H9 (cell line): ENCODE data around the gene TRNP1. TPM values are rescaled to one million over a fixed set of nuclear protein-coding genes. Genes with fewer than 3 reads are reported as not detected.

Experiments
- DNase-seq: peaks from one replicate; pipeline ENCODE4 v3.0.0-alpha.2; 2017
- H2AFZ ChIP-seq: one replicate; pipeline ENCODE4 v1.6.1; 2013; ENCODE audit warnings: mild to moderate bottlenecking, low read length, control low read depth, moderate library complexity
- H2AK5ac ChIP-seq: 2 replicates; pipeline ENCODE4 v1.6.1; 2013; ENCODE audit warnings: low read length, control low read depth, mixed read lengths; ENCODE audit not compliant: insufficient read length
- H2BK120ac ChIP-seq: one replicate; pipeline ENCODE4 v1.6.1; 2013; ENCODE audit warnings: low read depth, mild to moderate bottlenecking, low read length, control low read depth, inconsistent platforms; ENCODE audit not compliant: poor library complexity, severe bottlenecking
- H2BK12ac ChIP-seq: 2 replicates; pipeline ENCODE4 v1.6.1; 2013; ENCODE audit warnings: low read length, control low read depth, mixed read lengths, low read depth; ENCODE audit not compliant: insufficient read length
- H2BK15ac ChIP-seq: 2 replicates; pipeline ENCODE4 v1.6.1; 2013; ENCODE audit warnings: low read depth, low read length, control low read depth
- H2BK20ac ChIP-seq: one replicate; pipeline ENCODE4 v1.6.1; 2013; ENCODE audit warnings: low read depth, mild to moderate bottlenecking, low read length, control low read depth, inconsistent platforms; ENCODE audit not compliant: poor library complexity, severe bottlenecking
- H2BK5ac ChIP-seq: 2 replicates; pipeline ENCODE4 v1.6.1; 2013; ENCODE audit warnings: low read length, control low read depth, mixed read lengths; ENCODE audit not compliant: insufficient read length
- H3K14ac ChIP-seq: 2 replicates; pipeline ENCODE4 v1.6.1; 2013; ENCODE audit warnings: low read length, control low read depth; ENCODE audit not compliant: insufficient read depth
- H3K18ac ChIP-seq: 2 replicates; pipeline ENCODE4 v1.6.1; 2013; ENCODE audit warnings: low read depth, mild to moderate bottlenecking, mixed read lengths, low read length, control low read depth; ENCODE audit not compliant: insufficient read length
- H3K23ac ChIP-seq: 2 replicates; pipeline ENCODE4 v1.6.1; 2013; ENCODE audit warnings: low read length, control low read depth, mixed read lengths, low read depth; ENCODE audit not compliant: insufficient read length
- H3K23me2 ChIP-seq: 2 replicates; pipeline ENCODE4 v1.6.1; 2013; ENCODE audit warnings: low read depth, mild to moderate bottlenecking, mixed read lengths, low read length, control low read depth; ENCODE audit not compliant: insufficient read length, poor library complexity, severe bottlenecking
- H3K27ac ChIP-seq: 2 replicates; pipeline ENCODE4 v1.5.1; 2013; ENCODE audit warnings: low read length, control low read depth, mixed read lengths, low read depth; ENCODE audit not compliant: insufficient read length
- H3K27me3 ChIP-seq: 2 replicates; pipeline ENCODE4 v1.6.1; 2013; ENCODE audit warnings: low read length, control low read depth, inconsistent platforms; ENCODE audit not compliant: insufficient read depth
- H3K4ac ChIP-seq: 2 replicates; pipeline ENCODE4 v1.6.1; 2013; ENCODE audit warnings: low read depth, mild to moderate bottlenecking, control low read depth, inconsistent platforms, low read length, moderate library complexity
- H3K4me1 ChIP-seq: 2 replicates; pipeline ENCODE4 v1.6.1; 2013; ENCODE audit warnings: low read length, control low read depth, inconsistent platforms; ENCODE audit not compliant: insufficient read depth
- H3K4me2 ChIP-seq: 2 replicates; pipeline ENCODE4 v1.6.1; 2013; ENCODE audit warnings: low read length, control low read depth, mixed read lengths; ENCODE audit not compliant: insufficient read length, insufficient read depth
- H3K56ac ChIP-seq: 2 replicates; pipeline ENCODE4 v1.6.1; 2013; ENCODE audit warnings: low read depth, mild to moderate bottlenecking, mixed read lengths, low read length, control low read depth; ENCODE audit not compliant: insufficient read length
- H3K79me1 ChIP-seq: 2 replicates; pipeline ENCODE4 v1.6.1; 2013; ENCODE audit warnings: low read depth, mild to moderate bottlenecking, moderate library complexity, low read length, control low read depth, inconsistent platforms; ENCODE audit not compliant: insufficient read depth, poor library complexity, severe bottlenecking
- H3K79me2 ChIP-seq: 2 replicates; pipeline ENCODE4 v1.6.1; 2013; ENCODE audit warnings: low read length, control low read depth, inconsistent platforms; ENCODE audit not compliant: insufficient read depth
- H3K9ac ChIP-seq: 2 replicates; pipeline ENCODE4 v1.6.1; 2013; ENCODE audit warnings: low read length, control low read depth, mixed read lengths; ENCODE audit not compliant: insufficient read length; ENCODE audit errors: extremely low read depth
- H3K9me3 ChIP-seq: one replicate; pipeline ENCODE4 v1.6.1; 2013; ENCODE audit warnings: low read depth, low read length, inconsistent platforms; ENCODE audit not compliant: control insufficient read depth
- H3T11ph ChIP-seq: one replicate; pipeline ENCODE4 v1.6.1; 2013; ENCODE audit warnings: mild to moderate bottlenecking, low read length, control low read depth, inconsistent platforms
- H4K20me1 ChIP-seq: one replicate; pipeline ENCODE4 v1.6.1; 2013; ENCODE audit not compliant: control insufficient read depth, insufficient read length, insufficient read depth
- H4K5ac ChIP-seq: 2 replicates; pipeline ENCODE4 v1.6.1; 2013; ENCODE audit warnings: low read depth, mild to moderate bottlenecking, mixed read lengths, low read length, control low read depth; ENCODE audit not compliant: insufficient read length
- H4K8ac ChIP-seq: replicated peaks from 2 replicates; pipeline ENCODE4 v1.6.1; 2013; ENCODE audit warnings: low read length, control low read depth, mixed read lengths, low read depth; ENCODE audit not compliant: insufficient read length
- H4K91ac ChIP-seq: 2 replicates; pipeline ENCODE4 v1.6.1; 2013; ENCODE audit warnings: low read depth, mild to moderate bottlenecking, moderate library complexity, mixed read lengths, low read length, control low read depth; ENCODE audit not compliant: insufficient read length
- H3K27ac Mint-ChIP-seq, 3 experiments: 2 replicates in 2 of 3; 3 replicates in 1 of 3; pipeline ENCODE4 v1.8.0; 2020 to 2021; ENCODE audit warnings: mixed read lengths in 3 of 3, mild to moderate bottlenecking in 1 of 3, moderate library complexity in 1 of 3
- H3K27me3 Mint-ChIP-seq: 2 replicates; pipeline ENCODE4 v1.8.0; 2021; ENCODE audit warnings: low read depth, mild to moderate bottlenecking, moderate library complexity, mixed read lengths
- H3K36me3 Mint-ChIP-seq, 3 experiments: 2 replicates in 2 of 3; 3 replicates in 1 of 3; pipeline ENCODE4 v1.8.0; 2020 to 2021; ENCODE audit warnings: low read depth in 3 of 3, mixed read lengths in 3 of 3; ENCODE audit not compliant: insufficient read depth in 1 of 3
- H3K4me1 Mint-ChIP-seq, 2 experiments: 2 replicates each; pipeline ENCODE4 v1.8.0; 2020; ENCODE audit warnings: mixed read lengths in 2 of 2
- H3K4me3 Mint-ChIP-seq, 2 experiments: 2 replicates in 1 of 2; 3 replicates in 1 of 2; pipeline ENCODE4 v1.8.0; 2020 to 2021; ENCODE audit warnings: mild to moderate bottlenecking in 2 of 2, mixed read lengths in 2 of 2, moderate library complexity in 1 of 2
- H3K9me3 Mint-ChIP-seq, 2 experiments: 2 replicates in 1 of 2; 3 replicates in 1 of 2; pipeline ENCODE4 v1.8.0; 2020; ENCODE audit warnings: mild to moderate bottlenecking in 2 of 2, mixed read lengths in 2 of 2, moderate library complexity in 1 of 2
- WGBS: extraction: QIAGEN DNeasy Blood & Tissue Kit; methylation state at CpG from one replicate; pipeline ENCODE4 v1.1.7; 2013; ENCODE audit warnings: missing lambda C conversion rate, low lambda C conversion rate, mixed read lengths; ENCODE audit not compliant: insufficient read length; ENCODE audit errors: extremely low coverage; 5-methylcytosine and 5-hydroxymethylcytosine counted together
- total RNA-seq: library from RNA; stranded (reverse); gene quantifications from 2 replicates; pipeline ENCODE4 v1.2.1, GENCODE V29; 2021
- TF ChIP-seq, protein P1 (sequence below): fragments of 200-600 bp; sonication (generic); conservative IDR thresholded peaks from 3 replicates; pipeline ENCODE4 v1.8.0; 2021; ENCODE audit warnings: antibody characterized with exemption, mild to moderate bottlenecking

Gene TRNP1
- total RNA-seq, 1 experiment from 2014 or later: 39.0 TPM

DNA sequence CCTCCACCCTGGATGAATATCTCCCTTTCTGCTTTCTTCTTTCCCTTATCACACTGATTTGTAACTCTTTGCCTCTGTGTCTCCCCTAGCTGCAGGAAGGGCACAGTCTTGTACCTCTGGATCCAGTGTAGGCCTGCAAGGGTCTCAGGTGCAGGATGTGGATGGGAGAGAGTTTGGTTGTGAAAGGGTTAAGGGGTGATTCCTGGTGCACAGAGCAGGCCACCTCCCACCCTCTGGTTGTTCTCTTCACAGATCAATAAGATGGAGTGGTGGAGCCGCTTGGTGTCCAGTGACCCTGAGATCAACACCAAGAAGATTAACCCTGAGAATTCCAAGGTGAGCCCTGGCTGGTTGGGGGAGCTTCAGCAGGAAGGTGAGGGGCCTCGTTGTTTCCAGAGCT is 48.4 kb upstream of the TRNP1 start:
- H4K20me1 ChIP-seq: no peaks in the 10 kb centered on the region
- no CpG with 5 or more reads among the region's 2 CpGs for WGBS
- H2BK20ac ChIP-seq: no peak overlapping the region
- TF ChIP-seq, protein P1, sequence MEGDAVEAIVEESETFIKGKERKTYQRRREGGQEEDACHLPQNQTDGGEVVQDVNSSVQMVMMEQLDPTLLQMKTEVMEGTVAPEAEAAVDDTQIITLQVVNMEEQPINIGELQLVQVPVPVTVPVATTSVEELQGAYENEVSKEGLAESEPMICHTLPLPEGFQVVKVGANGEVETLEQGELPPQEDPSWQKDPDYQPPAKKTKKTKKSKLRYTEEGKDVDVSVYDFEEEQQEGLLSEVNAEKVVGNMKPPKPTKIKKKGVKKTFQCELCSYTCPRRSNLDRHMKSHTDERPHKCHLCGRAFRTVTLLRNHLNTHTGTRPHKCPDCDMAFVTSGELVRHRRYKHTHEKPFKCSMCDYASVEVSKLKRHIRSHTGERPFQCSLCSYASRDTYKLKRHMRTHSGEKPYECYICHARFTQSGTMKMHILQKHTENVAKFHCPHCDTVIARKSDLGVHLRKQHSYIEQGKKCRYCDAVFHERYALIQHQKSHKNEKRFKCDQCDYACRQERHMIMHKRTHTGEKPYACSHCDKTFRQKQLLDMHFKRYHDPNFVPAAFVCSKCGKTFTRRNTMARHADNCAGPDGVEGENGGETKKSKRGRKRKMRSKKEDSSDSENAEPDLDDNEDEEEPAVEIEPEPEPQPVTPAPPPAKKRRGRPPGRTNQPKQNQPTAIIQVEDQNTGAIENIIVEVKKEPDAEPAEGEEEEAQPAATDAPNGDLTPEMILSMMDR: no peak
- no peaks in the 10 kb centered on the region for H3K79me1 ChIP-seq
- no peak overlapping the region for H2BK12ac ChIP-seq
- Mint-ChIP-seq H3K27ac (0 out of 7 replicates have a peak overlapping the region, but pooled peaks of 1 of the 3 experiments have one; percentile 12), H3K4me1 (no peaks in the 10 kb centered on the region), H3K36me3 (peaks cover 42 to 81% (median 64%) of the 10 kb centered on the region in 3 experiments; a peak in 6 of 7 replicates), H3K9me3 (no peaks in the 10 kb centered on the region), H3K27me3 (no peaks in the 10 kb centered on the region), H3K4me3 (no peak overlapping the region)
- H4K91ac ChIP-seq: no peak overlapping the region
- no peak overlapping the region for H3T11ph ChIP-seq
- no peaks in the 10 kb centered on the region for H3K79me2 ChIP-seq
- H3K56ac ChIP-seq: no peak overlapping the region
- no peak overlapping the region for H2AFZ ChIP-seq
- H4K5ac ChIP-seq: no peak overlapping the region
- H3K9ac ChIP-seq: no peak overlapping the region
- H3K18ac ChIP-seq: no peak overlapping the region
- H2BK15ac ChIP-seq: no peak overlapping the region
- no peaks in the 10 kb centered on the region for H3K9me3 ChIP-seq
- no peaks in the 10 kb centered on the region for H3K23me2 ChIP-seq
- no peak overlapping the region for H3K4ac ChIP-seq
- no peak overlapping the region for H4K8ac ChIP-seq
- H2BK120ac ChIP-seq: no peak overlapping the region
- no peak overlapping the region for H2BK5ac ChIP-seq
- no peak overlapping the region for H3K14ac ChIP-seq
- no peak overlapping the region for H3K4me2 ChIP-seq
- H3K27me3 ChIP-seq: no peaks in the 10 kb centered on the region
- no peak for DNase-seq
- H3K23ac ChIP-seq: no peak overlapping the region
- no peaks in the 10 kb centered on the region for H3K4me1 ChIP-seq
- H3K27ac ChIP-seq: no peak overlapping the region
- H2AK5ac ChIP-seq: no peak overlapping the region
